GM18873 (cell line): Measurements from ENCODE around the gene OR10A3.
"Not testable (repeated sequence)": the region's sequence is repeated elsewhere in the genome, so short reads cannot be mapped to it uniquely, and the experiment has no call there.

ENCODE experiments used
- ATAC-seq: cut with Tn5 transposase; IDR thresholded peaks from one replicate; pipeline ENCODE4 v1.9.1; 2021; ENCODE audit warnings: mild to moderate bottlenecking, moderate library complexity, moderate number of reproducible peaks; ENCODE audit not compliant: unreplicated experiment, low FRiP score

Gene OR10A3

GRCh38 chr11:7941608-7942007, at the start of gene OR10A3:
OR10A3 (minus strand) TSS chr11:7941708; CDS start chr11:7939520, 2,188 bp downstream.
- no peak for ATAC-seq

DNA sequence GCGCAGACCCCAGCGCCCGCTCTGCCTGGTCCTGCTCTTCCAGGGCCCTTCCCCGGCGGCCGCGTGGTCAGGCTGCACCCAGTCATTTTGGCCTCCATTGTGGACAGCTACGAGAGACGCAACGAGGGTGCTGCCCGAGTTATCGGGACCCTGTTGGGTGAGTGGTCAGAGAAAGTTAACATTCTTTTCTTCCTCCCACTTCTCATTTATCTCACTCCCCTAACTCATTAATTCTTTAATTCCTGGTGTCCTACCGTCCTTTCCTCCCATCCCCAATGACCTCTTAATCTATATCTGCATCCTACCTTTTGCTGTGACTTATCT, 46.0 kb upstream of the OR10A3 start:
- ATAC-seq = not testable (repeated sequence)

GRCh38 chr11:7986768-7987559, 45.5 kb upstream of the OR10A3 start, which contains the start of gene EIF3F:
EIF3F (plus strand) TSS chr11:7987337; CDS start chr11:7987353, 16 bp downstream.
- ATAC-seq = peak; percentile 96

DNA sequence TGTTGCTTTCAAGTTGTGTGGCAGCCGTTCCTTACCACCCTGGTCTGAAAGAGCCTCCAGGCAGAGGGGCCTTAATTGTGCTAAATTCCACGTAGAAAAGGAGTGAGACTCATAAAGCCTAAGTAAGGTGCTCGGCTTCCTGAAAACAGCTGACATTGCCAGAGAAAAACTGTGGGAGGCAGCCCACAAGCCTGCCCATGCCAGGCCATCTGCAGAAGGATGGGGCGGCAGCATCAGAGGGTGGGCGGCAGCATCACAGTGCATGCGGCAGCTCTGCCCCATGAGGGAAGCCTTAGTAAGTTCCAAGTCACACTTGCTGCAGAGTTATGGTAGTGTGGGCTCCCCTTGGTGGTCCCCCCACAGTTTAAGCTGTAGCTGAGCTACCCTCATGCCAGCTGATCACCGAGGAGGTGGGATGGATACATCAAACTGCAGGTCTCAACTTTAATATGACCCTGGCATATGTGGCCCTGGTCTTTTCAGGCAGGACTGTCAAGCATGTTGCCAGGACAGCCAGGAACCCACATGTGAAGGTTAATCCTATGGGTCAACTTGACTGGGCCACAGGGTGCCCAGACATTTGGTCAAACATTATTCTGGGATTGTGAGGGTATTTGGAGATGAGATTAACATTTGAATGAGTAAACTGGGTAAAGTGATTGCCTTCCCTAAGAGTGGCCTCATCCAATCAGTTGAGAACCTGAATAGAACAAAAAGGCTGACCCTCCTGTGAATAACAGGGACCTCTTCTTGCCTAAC, 42.5 kb upstream of the OR10A3 start:
- no peak for ATAC-seq

GRCh38 chr11:7982582-7983119, 41.1 kb upstream of the OR10A3 start:
- ATAC-seq = peak; percentile 47

DNA sequence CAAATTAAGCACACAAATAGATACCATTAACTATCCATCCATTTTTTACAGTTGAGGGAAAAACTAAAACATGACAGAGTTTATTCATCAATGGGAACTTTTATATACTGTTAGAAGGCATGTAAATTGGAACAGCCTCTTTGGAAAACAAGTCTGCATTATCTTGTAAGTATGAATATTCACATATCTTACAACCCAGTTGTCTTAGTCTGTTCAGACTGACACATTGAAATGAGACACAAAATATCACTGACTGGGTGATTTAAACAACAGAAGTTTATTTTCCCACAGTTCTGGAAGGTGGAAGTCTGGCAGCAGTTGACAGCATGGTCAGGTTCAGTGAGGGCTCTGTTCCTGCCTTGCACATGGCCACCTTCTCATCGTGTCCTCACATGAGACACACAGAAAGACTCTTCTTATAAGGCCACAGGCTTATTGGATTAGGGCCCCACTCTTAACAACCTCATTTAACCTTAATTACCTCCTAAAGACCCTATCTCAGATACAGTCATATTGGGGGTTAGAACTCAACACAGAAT, 40.2 kb upstream of the OR10A3 start:
- ATAC-seq = no peak

GRCh38 chr11:7977232-7977917, 35.9 kb upstream of the OR10A3 start:
- no peak for ATAC-seq

DNA sequence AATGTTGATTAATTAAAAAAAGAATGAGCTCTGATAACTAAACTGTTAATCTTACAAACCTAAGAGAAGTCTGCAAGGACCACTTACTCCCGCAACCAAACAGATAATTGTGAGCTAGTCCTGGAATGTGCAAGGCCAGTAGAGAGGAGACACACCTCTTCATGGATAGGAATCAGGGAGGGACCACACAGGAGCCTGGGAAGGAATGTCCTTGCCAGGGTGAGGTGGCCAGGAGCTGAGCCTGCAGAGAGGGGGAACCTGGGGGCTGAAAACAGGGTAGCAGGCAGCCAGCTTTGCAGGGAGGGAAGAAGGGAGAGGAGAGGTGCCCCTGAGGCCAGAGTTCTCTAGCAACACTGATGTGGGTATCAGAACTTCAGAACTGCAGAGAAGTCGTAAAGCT, 33.2 kb upstream of the OR10A3 start:
- ATAC-seq = no peak

DNA sequence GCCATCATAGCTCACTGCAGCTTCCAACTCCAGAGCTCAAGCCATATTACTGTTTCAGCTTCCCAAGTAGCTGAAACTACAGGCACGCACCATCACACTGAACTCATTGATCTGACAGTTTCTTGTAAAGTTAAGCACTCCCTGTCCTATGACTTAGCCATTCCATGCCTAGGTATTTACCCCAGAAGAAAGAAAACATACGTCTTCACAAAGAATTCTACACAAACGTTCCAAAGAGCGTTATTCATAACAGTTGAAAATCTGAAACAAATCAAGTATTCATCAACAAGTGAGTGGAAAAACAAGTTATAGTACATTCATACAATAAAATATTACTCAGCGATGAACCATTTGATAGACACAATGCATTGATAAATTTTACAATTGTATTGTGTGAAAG, 31.5 kb upstream of the OR10A3 start:
- ATAC-seq = no peak

- ATAC-seq = no peak
Measured at GRCh38 chr11:7971846-7972245, 30.3 kb upstream of the OR10A3 start.

DNA sequence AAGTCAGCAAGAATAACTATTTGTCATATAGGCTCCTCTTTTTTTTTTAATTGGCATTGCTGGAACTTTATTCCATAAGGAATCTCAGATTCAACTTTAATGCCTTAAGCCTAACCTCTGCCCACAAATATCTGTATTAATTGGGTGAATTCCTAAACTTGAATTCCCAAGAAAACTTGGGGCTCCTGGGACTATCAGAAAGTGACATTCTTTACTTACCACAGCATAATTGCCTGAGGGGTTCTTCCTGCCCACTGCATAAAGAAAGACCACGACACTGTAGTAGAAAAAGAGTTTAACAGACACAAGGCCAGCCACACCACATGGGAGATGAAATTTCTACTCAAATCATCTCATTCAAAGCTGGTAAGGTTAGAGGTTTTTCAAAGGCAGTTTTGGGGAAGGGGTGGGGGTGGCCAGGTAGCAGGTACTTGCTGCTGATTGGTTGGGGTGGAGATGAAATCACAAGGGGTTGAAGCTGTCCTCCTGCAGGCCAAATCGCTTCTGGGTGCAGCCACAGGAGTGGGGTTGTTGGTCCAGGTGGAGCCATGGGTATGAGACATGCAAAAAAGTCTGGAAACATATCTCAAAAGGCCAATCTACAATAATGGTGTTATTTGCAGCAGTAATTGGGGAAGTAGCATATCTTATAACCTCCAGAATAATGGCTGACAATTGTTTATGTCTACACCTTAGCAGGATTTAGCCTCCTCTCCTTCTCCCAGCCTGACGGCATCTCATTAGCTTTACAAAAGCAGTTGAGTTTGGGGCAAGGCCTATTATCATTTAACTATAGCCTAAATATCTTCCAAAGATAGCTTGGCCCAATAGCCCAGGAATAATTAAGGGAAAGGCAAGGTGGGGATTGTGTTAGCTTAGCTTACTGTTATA, 28.5 kb upstream of the OR10A3 start:
- no peak for ATAC-seq

DNA sequence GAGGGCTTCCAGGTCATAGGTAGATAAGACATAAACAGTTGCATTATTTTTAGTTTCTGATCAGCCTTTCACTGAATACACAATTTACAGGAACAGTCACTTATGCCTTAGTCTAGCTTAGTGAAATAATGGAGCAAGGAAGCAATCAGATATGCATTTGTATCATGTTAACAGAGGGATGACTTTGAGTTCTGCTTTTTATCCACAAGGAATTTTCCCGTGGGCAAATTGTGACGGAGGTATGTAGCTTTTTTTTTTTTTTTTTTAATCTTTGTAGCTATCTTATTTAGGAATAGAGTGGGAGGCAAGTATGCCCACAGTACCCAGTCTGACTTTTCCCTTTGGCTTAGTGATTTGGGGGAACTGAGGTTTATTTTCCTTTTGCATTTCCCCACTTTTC, 27.2 kb upstream of the OR10A3 start:
- ATAC-seq = no peak

GRCh38 chr11:7967826-7968225, 26.3 kb upstream of the OR10A3 start:
- ATAC-seq = no peak

- ATAC-seq = no peak
Measured at GRCh38 chr11:7967097-7967496, 25.6 kb upstream of the OR10A3 start.

GRCh38 chr11:7965386-7965785, 23.9 kb upstream of the OR10A3 start, which contains the start of gene NLRP10:
NLRP10 (minus strand) TSS chr11:7965447; CDS start chr11:7963495, 1,952 bp downstream.
- no peak for ATAC-seq

GRCh38 chr11:7964873-7965272, 23.4 kb upstream of the OR10A3 start:
- no peak for ATAC-seq

DNA sequence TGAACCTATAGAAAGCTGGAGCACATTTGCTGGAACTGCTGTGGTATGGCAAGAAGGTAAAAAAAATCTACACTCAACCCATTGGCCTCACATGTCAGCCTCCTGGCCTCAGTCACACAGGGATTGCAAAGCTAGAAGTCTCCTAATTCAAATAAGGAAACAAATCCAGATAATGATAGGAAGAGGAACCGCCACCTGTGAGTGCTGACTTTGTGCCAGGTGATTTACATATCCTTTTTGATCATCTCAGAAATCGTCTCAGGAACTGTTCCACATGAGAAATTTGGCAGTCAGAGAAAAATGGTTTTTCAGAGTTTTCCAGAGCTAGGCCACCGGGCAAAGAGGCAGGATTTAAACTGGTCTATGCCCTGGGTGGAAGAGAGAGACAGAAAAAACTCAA, 22.8 kb upstream of the OR10A3 start:
- no peak for ATAC-seq

DNA sequence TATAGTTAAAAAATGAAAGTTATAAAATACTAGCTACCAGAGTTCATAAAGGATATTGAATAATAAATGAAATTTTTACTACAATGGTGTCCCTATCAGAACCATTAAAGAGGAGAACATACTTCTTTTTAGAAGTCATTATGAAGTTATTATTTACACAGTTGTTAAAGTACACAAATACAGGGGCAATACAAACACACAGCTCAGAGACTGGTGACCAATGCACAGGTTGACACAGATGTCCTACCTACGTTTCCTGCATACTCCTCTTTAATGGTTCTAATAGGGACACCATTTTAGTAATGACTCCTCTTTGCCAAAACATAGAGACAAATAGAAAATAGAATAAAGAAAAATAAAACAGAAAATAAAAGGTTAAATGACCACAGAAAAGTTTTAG, 13.7 kb upstream of the OR10A3 start:
- ATAC-seq = no peak

DNA sequence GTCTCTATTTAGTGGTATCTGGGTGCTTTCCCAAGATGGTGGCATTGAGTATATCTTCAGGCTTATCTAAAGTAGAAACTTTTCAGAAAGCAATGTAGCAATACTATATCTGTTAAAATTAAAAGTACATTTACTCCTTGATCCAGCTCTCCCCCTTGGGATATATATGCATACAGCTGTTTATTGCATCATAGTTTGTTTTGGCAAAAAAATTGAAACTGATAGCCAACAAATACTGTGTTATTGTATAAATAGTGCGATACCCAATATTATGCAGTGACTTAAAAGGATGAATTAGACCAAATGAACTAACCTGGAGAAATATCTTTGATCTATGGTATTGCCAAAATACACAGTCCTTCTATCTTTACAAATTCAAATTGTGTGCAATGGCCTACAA, 8.4 kb upstream of the OR10A3 start:
- no peak for ATAC-seq

GRCh38 chr11:7944123-7944522, 2.6 kb upstream of the OR10A3 start:
- no peak for ATAC-seq
